Suprapubic skin (tissue), 4 donors: ENCODE results near the gene CRKL.
"Not testable (repeated sequence)": the region's sequence is repeated elsewhere in the genome, so short reads cannot be mapped to it uniquely, and the experiment has no call there.

Experiments used
- EP300 ChIP-seq: sonication (generic); formaldehyde crosslinking; IDR thresholded peaks from one replicate; pipeline ENCODE4 v1.6.1; 2017; ENCODE audit warnings: antibody characterized with exemption
- POLR2A ChIP-seq, 2 donors: fragments of 450-650 bp; IDR thresholded peaks; one replicate each; pipeline ENCODE4 v1.6.1; 2017; ENCODE audit warnings: antibody characterized with exemption in 2 of 2, mild to moderate bottlenecking in 2 of 2, moderate library complexity in 2 of 2
- POLR2AphosphoS5 ChIP-seq, 3 donors: sonication (generic); formaldehyde crosslinking; IDR thresholded peaks; one replicate each; pipeline ENCODE4 v1.6.1; 2017; ENCODE audit warnings: antibody characterized with exemption in 3 of 3
- TF ChIP-seq, protein P1 (sequence below), 2 donors: fragments of 200-600 bp in 1 of 2; fragments of 450-650 bp in 1 of 2; sonication (generic) in 1 of 2; IDR thresholded peaks; one replicate each; pipeline ENCODE4 v1.5.1; 2016 to 2019; ENCODE audit warnings: antibody characterized with exemption in 2 of 2, mild to moderate bottlenecking in 1 of 2, moderate library complexity in 1 of 2

DNA sequence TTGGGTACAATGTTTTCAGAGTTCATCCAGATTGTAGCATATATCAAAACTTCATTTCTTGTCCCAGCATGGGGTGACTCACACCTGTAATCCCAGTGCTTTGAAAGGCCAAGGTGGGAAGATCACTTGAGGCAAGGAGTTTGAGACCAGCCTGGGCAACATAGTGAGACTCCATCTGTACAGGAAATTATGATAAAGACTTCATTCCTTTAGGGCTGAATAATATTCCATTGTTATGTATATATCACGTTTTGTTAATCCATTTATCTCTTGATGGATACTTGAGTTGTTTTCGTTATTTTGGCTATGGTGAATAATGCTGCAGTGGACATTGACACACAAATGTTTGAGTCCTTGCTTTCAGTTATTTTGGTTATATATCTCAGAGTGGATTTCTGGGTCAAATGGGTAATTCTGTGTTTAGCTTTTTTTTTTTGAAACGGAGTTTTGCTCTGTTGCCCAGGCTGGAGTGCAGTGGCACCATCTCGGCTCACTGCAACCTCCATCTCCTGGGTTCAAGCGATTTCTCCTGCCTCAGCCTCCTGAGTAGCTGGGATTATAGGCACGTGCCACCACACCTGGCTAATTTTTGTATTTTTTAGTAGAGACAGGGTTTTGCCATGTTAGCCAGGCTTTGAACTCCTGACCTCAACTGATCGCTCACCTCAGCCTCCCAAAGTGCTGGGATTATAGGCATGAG, 25.1 kb downstream of the CRKL start:
- TF ChIP-seq, protein P1, sequence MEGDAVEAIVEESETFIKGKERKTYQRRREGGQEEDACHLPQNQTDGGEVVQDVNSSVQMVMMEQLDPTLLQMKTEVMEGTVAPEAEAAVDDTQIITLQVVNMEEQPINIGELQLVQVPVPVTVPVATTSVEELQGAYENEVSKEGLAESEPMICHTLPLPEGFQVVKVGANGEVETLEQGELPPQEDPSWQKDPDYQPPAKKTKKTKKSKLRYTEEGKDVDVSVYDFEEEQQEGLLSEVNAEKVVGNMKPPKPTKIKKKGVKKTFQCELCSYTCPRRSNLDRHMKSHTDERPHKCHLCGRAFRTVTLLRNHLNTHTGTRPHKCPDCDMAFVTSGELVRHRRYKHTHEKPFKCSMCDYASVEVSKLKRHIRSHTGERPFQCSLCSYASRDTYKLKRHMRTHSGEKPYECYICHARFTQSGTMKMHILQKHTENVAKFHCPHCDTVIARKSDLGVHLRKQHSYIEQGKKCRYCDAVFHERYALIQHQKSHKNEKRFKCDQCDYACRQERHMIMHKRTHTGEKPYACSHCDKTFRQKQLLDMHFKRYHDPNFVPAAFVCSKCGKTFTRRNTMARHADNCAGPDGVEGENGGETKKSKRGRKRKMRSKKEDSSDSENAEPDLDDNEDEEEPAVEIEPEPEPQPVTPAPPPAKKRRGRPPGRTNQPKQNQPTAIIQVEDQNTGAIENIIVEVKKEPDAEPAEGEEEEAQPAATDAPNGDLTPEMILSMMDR (IDR thresholded peaks at IDR 0.05), result not testable (repeated sequence)
- not testable (repeated sequence) for TF ChIP-seq EP300; POLR2A (IDR thresholded peaks at IDR 0.05); POLR2AphosphoS5 (IDR thresholded peaks at IDR 0.05)
